ENCODE measurements around the gene COL5A1.

- no peak for TF ChIP-seq ZNF274 (IDR thresholded peaks at IDR 0.05; ENCODE audit: low read depth, low read length)
- no peak for TF ChIP-seq SUZ12 (IDR thresholded peaks at IDR 0.05; ENCODE audit: extremely low read depth, insufficient read depth, insufficient read length)
- TF ChIP-seq YY1 (IDR thresholded peaks at IDR 0.05; ENCODE audit: insufficient read depth, insufficient read length) = no peak
Measured at GRCh38 chr9:134661791-134662142, 20.2 kb downstream of the COL5A1 start.
